Prostate gland (tissue), 2 donors: ENCODE data around the gene NHLRC2. TPM values are rescaled to one million over a fixed set of nuclear protein-coding genes. Genes with fewer than 3 reads are reported as not detected.

ENCODE experiments used
- DNase-seq: peaks from one replicate; pipeline ENCODE4 v3.0.0-alpha.2; 2019; ENCODE audit warnings: low spot score
- H3K27ac ChIP-seq, 2 donors: fragments of 200-600 bp; sonication (generic); 2 replicates each; pipeline ENCODE4 v1.5.1; 2017 to 2019
- H3K27me3 ChIP-seq: fragments of 200-600 bp; sonication (generic); replicated peaks from 2 replicates; pipeline ENCODE4 v1.5.1; 2019; ENCODE audit not compliant: insufficient read depth
- H3K36me3 ChIP-seq, 2 donors: fragments of 200-600 bp; sonication (generic); 1 replicate in 1 of 2; 2 replicates in 1 of 2; pipeline versions ENCODE4 v1.5.1 to v1.8.1; 2017 to 2019
- H3K4me1 ChIP-seq: fragments of 200-600 bp; sonication (generic); replicated peaks from 2 replicates; pipeline ENCODE4 v1.5.1; 2019
- H3K4me3 ChIP-seq, 2 donors: fragments of 200-600 bp; sonication (generic); 2 replicates each; pipeline ENCODE4 v1.5.1; 2017 to 2019
- H3K9me3 ChIP-seq: fragments of 200-600 bp; sonication (generic); 2 replicates; pipeline ENCODE4 v1.5.1; 2017
- POLR2A ChIP-seq: fragments of 450-650 bp; IDR thresholded peaks from one replicate; pipeline ENCODE4 v1.6.1; 2016; ENCODE audit warnings: antibody characterized with exemption, mild to moderate bottlenecking
- POLR2AphosphoS5 ChIP-seq: sonication (generic); formaldehyde crosslinking; IDR thresholded peaks from one replicate; pipeline ENCODE4 v1.6.1; 2017; ENCODE audit warnings: antibody characterized with exemption
- WGBS: methylation state at CpG from one replicate; pipeline ENCODE4 v1.1.5; 2018; 5-methylcytosine and 5-hydroxymethylcytosine counted together
- intact Hi-C: fragments of 100-400 bp; cut with DNase I; formaldehyde crosslinking; loops from one replicate; pipeline ENCODE4 v1.14.2; 2022
- total RNA-seq, 2 donors: library from RNA; depleted of rRNA; stranded (reverse); fragments of >200 nt; gene quantifications; one replicate each; pipeline ENCODE4 v1.1.0, GENCODE V29; 2016
- TF ChIP-seq, protein P1 (sequence below), 4 experiments: fragments of 200-600 bp in 2 of 4; fragments of 450-650 bp in 2 of 4; sonication (generic) in 2 of 4; IDR thresholded peaks; 1 replicate in 3 of 4; 2 replicates in 1 of 4; pipeline ENCODE4 v1.5.1; 2016 to 2019; ENCODE audit warnings: antibody characterized with exemption in 4 of 4, mild to moderate bottlenecking in 2 of 4, moderate library complexity in 2 of 4

The NHLRC2 gene
- total RNA-seq, 2 donors from 2014 or later, result 49.4 to 89.5 TPM

DNA sequence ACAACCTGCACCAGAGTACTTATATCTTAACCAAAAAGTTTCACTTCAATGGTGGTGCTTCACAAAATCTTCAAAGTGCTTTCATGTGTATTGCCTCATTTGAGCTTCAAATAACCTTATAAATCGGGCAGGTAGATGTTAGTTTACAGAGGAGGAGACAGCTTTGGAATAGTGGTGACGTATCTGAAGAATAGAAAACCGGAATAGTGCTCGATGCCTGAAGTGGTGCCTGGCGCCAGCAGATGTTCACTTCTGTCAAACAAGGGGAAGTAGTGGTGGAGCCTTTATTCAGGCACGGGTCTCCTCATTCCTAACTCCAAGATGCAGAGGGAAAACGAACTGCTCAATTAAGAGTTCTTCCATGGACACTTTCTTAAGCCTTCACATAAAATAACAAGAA is 58.1 kb downstream of the NHLRC2 start:
- TF ChIP-seq POLR2A (no peak), POLR2AphosphoS5 (no peak)
- TF ChIP-seq, protein P1, sequence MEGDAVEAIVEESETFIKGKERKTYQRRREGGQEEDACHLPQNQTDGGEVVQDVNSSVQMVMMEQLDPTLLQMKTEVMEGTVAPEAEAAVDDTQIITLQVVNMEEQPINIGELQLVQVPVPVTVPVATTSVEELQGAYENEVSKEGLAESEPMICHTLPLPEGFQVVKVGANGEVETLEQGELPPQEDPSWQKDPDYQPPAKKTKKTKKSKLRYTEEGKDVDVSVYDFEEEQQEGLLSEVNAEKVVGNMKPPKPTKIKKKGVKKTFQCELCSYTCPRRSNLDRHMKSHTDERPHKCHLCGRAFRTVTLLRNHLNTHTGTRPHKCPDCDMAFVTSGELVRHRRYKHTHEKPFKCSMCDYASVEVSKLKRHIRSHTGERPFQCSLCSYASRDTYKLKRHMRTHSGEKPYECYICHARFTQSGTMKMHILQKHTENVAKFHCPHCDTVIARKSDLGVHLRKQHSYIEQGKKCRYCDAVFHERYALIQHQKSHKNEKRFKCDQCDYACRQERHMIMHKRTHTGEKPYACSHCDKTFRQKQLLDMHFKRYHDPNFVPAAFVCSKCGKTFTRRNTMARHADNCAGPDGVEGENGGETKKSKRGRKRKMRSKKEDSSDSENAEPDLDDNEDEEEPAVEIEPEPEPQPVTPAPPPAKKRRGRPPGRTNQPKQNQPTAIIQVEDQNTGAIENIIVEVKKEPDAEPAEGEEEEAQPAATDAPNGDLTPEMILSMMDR (IDR thresholded peaks at IDR 0.05), result no peak

DNA sequence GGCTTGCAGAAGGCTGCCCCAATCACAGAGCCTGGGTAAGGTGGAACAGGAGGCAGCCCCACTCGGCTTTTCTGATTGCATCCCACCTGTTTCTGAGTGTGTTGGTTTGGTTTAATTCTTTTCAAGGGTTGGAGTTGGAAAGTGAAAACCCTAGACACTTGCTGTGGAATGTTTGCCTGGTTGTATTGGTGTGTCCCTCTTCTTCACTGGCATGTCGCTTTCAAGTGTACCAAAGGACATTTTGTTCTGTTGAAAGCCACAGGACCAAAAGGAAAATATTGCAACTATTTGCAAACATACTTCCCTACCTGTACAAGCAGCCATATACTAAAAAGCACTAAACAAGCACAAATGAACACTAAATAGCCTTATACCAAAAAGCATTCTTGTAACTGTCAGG is 60.5 kb downstream of the NHLRC2 start:
- intact Hi-C loops, result no loop called here

More for the DNA sequence above, 58.1 kb downstream of the NHLRC2 start:
- 84% methylated on average over 7 of the region's 7 CpGs for WGBS
- Histone ChIP-seq H3K27ac (no peak overlapping the region), H3K36me3 (no peaks in the 10 kb centered on the region), H3K4me1 (no peaks in the 10 kb centered on the region), H3K9me3 (no peaks in the 10 kb centered on the region), H3K27me3 (no peaks in the 10 kb centered on the region), H3K4me3 (no peak overlapping the region)
- intact Hi-C loops, result no loop called here
- DNase-seq, result no peak

DNA sequence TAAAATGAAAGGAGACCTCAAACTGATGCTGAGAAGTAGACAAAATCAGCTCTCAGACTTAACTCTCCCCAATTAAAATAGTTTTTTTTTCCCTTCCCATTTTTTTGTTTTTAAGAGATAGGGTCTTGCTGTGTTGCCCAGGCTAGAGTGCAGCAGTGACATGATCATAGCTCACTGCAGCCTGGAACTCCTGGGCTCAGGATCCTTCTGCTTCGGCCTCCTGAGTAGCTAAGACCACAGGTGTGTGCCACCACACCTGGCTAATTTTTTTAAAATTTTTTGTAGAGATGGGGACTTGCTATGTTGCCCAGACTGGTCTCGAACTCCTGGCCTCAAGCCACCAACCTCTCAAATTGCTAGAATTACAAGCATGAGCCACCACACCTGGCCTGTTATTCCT is 61.1 kb downstream of the NHLRC2 start:
- peak overlapping the region in 1 of 2 donors; percentile 35 for H3K27ac ChIP-seq
- no peaks in the 10 kb centered on the region for H3K4me1 ChIP-seq
- no peak overlapping the region for H3K4me3 ChIP-seq
- H3K27me3 ChIP-seq, result no peaks in the 10 kb centered on the region
- H3K36me3 ChIP-seq, result no peaks in the 10 kb centered on the region
- intact Hi-C loops, result no loop called here
- no peak for DNase-seq
- TF ChIP-seq POLR2AphosphoS5, result no peak
- TF ChIP-seq, protein P1 (IDR thresholded peaks at IDR 0.05), result no peak
- no peak for TF ChIP-seq POLR2A
- WGBS, result 84% methylated on average over 2 of the region's 2 CpGs
- no peaks in the 10 kb centered on the region for H3K9me3 ChIP-seq

More for the DNA sequence above, 60.5 kb downstream of the NHLRC2 start:
- H3K4me1 ChIP-seq, result no peaks in the 10 kb centered on the region
- no peaks in the 10 kb centered on the region for H3K36me3 ChIP-seq
- no peak for DNase-seq
- no peak overlapping the region for H3K4me3 ChIP-seq
- H3K9me3 ChIP-seq, result no peaks in the 10 kb centered on the region
- WGBS, result 86% methylated on average over 2 of the region's 2 CpGs
- H3K27ac ChIP-seq, result peak overlapping the region in 1 of 2 donors; percentile 35
- peak; percentile 50 for TF ChIP-seq POLR2AphosphoS5
- TF ChIP-seq, protein P1 (IDR thresholded peaks at IDR 0.05), result no peak
- H3K27me3 ChIP-seq, result no peaks in the 10 kb centered on the region

DNA sequence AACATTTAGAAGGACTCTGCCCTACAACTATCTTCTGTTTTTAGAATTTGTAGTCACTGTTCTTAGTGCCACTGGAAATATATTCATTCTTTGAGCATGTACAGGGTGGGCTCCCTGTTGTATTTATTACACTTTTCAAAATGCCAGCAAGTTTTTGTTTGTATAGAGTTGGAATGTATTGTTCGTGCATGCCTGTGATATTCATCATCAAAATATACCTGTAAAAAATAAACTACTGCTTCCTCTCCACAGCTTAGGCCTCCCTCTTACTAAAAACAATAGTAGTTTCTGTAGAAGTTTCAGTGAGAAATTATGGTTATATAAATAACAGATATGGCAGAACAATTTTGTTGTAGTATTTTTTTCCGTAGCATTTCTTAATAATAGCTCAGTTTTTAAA is 61.6 kb downstream of the NHLRC2 start:
- Histone ChIP-seq H3K27me3 (no peaks in the 10 kb centered on the region), H3K4me1 (no peaks in the 10 kb centered on the region), H3K4me3 (no peak overlapping the region), H3K36me3 (no peaks in the 10 kb centered on the region), H3K9me3 (no peaks in the 10 kb centered on the region), H3K27ac (peak overlapping the region in 1 of 2 donors; percentile 35)
- 74% methylated on average over 2 of the region's 2 CpGs for WGBS
- intact Hi-C loops, result no loop called here
- TF ChIP-seq POLR2AphosphoS5, result no peak
- TF ChIP-seq, protein P1 (IDR thresholded peaks at IDR 0.05), result no peak
- TF ChIP-seq POLR2A, result no peak
- no peak for DNase-seq

DNA sequence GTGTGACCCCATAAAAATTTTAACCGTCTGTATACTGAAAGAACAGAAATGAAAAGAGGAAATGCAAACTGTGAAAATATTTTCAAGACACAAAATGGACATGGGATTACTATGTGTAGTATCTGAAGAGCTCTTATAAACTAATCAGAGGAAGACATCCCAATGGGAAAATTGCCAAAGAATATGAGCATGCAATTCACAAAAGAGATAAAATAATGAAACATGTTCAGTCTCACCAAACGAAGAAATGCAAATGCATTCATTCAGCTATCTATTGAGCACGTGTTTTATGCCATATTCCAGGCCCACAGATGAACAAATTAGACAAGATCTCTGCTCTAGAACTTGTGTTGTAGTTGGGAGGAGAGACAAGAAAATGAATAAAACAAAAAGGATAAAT is 63.2 kb downstream of the NHLRC2 start:
- no peaks in the 10 kb centered on the region for H3K27me3 ChIP-seq
- H3K4me1 ChIP-seq, result peaks cover 6% of the 10 kb centered on the region
- no peaks in the 10 kb centered on the region for H3K9me3 ChIP-seq
- no peaks in the 10 kb centered on the region for H3K36me3 ChIP-seq
- H3K27ac ChIP-seq, result no peak overlapping the region
- 82% methylated on average over 3 of the region's 3 CpGs for WGBS
- DNase-seq, result no peak
- no peak overlapping the region for H3K4me3 ChIP-seq
- intact Hi-C loops, result no loop called here
- TF ChIP-seq POLR2AphosphoS5 (no peak), POLR2A (no peak)
- TF ChIP-seq, protein P1 (IDR thresholded peaks at IDR 0.05), result no peak
